HG03342 (cell line): ENCODE measurements around the gene TRPV2.

Experiments used
- ATAC-seq: cut with Tn5 transposase; IDR thresholded peaks from one replicate; pipeline ENCODE4 v1.9.1; 2021; ENCODE audit warnings: mild to moderate bottlenecking, moderate library complexity; ENCODE audit not compliant: unreplicated experiment

TRPV2 gene

DNA sequence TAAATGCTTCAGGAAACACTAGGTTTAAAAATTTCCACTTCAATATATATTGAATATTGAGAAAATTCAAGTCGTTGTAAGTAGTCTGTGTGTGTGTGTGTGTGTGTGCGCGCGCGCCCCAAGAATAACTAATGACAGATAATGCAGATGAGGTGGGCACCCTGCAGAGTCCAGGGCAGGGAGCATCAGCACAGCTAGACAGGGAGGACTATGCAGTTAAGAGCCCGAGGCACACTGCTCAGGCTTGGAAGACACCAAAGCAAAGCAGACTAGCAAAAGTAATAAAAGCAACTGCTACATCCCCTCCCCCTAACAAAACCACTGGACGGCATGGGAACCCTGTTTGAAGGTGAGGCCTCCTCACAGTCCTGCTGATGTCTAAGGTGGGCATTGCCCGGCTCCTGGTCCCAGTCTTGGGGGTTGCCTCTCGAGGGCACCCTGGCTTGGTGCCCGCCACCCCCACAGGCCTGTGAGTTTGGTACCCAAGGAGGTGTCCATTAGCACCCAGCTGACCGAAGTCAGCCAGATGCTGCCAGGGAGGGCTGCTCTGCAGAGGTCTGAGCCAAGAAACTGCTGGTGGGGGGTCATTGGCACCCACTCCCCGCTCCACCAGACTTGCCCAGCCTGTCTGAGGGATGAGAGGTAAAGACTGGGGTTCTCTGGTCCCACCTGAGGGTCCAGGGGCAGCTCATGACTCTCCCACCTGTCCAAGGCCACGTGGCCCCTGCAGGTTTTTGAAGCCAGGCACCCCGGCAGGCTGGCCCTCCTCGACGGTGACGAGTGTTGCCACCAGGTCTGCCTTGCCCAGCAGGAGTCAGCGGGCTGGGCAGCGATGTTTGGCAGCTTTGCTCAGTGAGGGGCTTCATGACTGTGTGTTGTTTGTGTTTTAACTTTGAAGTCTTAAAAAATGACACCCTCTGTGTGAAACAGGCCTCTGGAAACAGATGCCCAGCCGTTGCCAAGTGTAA lies 58.0 kb downstream of the TRPV2 start:
- no peak for ATAC-seq

DNA sequence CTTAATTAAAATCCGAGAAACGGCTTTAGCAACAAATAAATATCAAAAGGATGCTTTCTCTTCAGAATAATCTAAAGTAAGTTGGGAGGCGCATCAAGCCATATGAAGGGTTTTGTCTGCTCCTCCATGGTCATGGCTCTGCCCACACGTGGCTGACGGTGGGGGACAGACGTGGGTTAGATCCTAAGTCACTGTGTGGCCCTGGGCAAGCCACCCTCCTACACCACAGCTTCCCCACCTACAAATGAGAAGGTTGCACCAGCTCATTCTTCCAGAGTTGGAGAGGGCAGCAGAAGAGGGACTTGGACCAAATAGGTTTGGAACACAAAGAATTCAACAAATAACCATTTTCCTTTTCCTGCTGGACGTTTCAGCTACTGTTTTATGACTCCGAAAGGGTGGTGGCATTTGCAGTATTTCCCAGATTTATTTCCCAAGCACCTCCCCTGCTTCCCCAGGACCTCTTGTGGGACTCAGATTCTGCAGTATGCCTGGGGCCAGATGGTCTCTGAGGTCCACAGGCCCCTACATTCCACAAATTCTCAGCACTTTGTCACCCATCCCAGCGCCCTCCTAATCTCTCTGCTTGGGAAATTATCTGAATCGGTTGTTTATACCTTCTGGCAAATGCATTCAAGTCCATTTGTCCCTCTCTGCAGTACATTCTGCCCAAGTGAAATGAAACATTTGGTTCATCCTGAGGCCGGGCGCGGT lies 58.8 kb downstream of the TRPV2 start:
- ATAC-seq: no peak

DNA sequence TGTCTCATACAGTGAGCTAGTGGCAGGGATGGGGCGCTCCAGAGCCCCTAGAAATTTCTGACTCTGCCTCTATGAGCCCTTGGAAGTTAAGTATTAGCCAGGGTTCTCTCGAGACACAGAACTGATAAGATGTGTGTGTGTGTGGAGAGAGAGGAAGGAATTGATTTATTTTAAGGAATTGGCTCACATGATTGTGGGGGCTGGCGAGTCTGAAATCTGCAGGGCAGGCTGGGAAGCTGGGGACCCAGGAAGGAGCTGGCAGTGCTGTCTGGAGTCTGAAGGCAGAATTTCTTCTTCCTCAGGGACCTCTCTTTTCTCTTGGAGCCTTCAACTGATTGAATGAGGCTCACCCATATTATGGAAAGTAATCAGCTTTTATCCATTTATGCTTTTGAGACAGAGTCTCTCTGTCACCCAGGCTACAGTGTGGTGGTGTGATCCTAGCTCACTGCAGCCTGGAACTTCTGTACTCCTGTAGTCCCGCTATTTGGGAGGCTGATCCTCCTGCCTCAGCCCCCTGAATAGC lies 59.9 kb downstream of the TRPV2 start:
- no peak for ATAC-seq

DNA sequence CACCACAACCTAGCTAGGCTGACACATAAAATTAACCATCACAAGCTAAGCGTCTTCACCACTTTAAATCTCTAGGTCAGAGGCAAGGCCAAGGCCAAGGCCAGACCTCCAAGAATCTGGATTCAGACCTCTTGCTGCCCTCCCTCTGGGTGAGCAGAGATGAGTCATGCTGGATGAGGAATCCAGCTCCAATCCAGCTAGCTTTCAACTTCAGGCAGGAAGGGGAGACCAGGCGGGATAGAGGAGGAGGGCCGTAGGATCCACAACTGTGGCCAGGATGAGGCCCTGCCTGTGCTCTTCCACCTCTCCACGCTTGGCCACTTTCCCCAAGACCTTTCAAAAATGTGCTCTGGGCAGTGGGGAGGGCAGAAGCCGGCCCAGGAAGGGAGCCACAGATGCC lies 61.9 kb downstream of the TRPV2 start:
- ATAC-seq: no peak

DNA sequence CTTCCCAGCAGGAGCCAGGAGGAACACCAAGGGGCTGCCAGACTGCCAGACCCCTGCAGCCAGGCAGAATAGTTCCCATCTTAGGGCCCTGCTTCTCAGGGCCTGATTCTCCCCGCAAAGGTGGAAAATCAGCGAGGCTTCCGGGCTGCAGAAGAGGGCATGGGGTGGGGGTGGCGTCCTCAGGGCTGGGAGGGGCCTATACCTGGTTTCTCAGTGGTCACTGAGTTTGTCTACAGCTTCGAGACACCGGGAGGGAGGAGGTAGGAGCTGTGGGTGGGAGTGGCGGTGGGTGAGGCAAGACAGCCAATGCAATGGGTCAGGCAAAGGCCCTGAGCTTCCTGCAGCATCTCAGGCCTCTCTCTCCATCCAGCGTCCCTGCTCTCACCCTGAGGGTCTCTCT lies 62.3 kb downstream of the TRPV2 start:
- ATAC-seq: no peak

DNA sequence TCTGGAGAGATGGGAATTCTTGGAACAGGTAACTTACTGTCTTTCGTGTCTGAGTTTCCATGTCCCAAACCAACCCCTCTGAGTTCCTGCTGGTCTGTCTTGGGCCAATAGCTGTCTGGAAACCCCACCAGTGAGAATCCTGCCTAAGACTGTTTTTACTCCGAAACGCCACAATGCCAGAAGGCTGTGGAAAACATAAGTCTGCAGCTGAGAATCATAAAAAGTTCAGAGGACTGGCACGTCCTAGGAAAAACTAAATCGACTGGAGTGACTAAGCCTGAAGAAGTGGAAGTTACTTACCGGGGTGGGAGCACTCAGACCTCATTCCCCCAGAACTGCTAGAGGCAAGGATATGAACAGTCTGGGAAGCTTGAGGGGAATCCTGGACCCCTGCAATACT lies 63.3 kb downstream of the TRPV2 start:
- ATAC-seq: no peak

DNA sequence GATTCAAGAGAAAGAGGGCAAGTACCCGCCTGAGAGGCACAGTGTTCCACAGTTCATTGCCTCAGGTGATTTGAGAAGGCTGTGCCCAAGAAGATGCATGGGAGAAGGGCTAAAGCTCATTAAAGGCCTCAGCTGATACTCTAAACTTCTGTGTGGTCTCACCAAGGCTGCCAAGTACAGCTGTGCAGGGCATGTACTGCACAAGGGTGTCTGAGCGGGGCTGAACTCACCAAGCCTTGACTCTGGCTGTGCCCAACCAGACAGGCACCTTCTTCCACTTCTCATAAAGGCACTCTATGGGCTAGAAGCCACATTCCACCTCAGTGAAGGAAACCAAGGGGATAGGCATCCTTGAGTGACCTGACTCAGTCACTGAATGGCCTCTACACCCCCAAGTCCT lies 63.9 kb downstream of the TRPV2 start:
- no peak for ATAC-seq

DNA sequence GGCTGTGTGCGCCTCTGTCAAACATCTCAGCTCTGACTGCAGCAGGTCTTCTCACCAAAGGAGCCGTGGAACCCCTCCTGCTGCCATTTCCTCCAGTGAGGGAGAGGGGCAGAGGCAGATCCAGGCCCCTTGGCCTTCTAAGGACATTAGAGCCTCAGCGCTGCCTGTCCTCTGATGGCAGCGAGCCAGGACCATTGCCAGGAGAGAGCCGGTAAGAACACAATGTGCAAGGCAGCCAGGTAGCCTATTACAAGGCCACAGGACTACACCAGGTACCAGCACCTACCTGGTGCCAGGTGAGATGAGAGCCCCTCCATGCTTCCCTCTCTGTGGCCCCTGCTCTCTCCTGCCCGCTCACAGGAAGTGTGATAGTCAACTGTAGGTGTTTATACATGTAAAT lies 65.6 kb downstream of the TRPV2 start:
- ATAC-seq: no peak

DNA sequence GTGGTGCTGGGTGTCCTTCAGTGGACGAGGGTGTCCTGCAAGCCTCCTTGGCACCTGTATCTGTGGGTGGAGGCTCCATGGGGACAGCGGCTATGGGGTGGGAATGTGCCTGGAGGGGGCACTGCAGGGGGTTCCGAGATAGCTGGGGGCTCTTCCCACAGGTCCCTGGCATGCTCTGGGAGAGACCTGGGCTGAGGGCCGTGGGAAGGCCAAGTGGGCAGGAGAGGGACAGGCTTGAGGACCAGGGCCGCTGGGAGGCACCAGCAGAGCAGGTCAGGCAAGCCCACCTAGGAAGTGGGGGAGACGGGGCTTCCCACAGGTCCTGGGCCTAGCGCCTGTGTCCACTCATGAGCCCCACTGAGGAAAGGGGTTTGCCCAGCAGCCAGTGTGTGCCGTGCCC lies 66.9 kb downstream of the TRPV2 start:
- no peak for ATAC-seq

DNA sequence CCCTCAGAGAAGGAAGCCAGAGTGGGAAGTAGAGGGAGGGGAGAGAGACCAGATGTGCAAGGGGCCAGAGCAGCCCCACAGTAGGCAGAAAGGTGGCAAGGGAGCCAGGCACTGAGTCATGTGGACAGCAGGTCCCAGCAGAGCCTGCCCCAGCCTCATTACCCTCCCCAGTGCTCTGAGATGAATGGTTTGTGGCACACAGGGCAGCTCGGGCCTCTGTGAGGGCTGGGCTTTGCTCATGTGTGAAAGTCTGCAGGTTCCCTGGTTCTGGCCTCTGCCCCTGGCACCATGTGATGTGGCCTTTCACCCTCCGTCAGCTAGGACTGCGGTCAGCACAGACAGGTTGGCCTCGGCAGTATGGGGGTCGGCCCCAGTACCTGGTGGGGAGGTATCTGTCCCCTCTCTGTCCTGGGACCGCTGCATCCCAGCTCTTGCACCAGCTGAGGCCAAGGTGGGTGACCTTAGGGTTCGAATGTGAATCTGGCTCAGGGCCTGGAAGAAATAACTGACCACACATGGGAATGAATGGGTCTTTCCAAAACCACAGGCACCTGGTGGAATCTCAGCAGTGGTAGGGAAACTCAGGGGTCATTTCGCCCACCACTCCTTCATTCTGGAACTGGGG lies 67.8 kb downstream of the TRPV2 start:
- ATAC-seq: no peak

DNA sequence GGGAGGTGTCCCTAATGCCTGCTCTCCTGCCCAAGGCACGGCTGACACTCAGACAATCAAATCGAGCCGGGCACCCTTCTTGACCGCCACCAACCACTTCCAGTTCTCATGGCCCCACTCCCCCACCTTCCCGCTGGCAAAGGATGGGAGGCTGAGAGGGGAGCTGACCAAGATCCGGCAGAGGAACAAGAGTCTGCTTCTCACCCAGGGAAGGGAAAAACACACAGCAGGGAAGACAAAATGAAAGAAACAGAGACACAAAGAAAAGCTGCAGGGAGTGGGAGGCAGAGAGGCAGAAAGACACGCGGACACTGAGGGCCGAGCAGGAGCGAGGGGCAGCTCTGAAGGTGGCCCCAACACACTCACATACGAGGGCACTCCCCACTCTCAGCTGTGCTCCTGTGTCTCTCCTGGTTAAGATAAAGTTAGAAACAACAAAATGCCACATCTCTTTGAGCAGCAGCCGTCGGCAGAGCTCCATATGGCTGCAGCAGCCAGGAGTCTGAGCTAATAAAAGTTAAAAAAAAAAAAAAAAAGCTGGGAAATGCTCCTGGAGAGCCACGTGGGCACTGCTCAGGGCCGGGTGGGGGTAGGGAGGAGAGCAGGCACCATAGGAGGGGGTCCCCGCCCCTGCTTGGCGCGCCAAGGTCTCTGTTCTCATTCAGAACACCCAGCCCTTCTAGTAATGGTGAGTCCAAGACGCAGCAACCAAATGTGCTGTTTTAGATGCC lies 69.2 kb downstream of the TRPV2 start:
- no peak for ATAC-seq
